ENCODE data around the gene SYF2.

The SYF2 gene

GRCh38 chr1:25182629-25183028 is 49.7 kb downstream of the SYF2 start:
- no peak for DNase-seq

- DNase-seq: no peak
Measured at GRCh38 chr1:25180996-25181395, 51.3 kb downstream of the SYF2 start.

DNA sequence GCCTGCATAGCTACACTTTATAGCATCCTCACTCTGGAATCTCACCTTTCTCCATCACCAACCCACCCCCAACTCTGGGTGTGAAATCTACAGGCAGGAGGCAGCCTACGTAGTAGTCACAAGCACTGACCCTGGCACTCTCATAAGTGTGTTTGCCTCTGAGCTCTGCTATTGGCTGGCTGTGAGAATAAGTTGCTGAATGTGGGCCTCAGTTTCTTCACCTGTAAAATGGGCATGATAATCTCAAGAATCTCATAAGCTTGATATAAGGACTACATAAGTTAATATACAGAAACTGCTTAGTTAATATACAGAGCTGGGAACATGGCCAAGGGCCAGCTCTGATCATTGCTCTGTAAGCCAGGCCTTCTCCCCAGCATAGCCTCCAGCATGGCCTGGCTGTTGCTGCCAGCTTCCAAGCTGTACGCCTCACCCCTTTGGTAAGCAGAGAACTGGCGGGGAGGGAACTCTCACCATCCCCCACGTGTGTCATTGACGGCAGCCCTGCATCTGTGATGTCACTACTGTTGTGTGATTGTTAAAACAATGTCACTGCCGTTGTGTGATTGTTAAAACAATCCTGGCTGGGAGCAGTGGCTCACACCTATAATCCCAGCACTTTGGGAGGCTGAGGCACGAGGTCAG is 53.3 kb downstream of the SYF2 start:
- DNase-seq: no peak

DNA sequence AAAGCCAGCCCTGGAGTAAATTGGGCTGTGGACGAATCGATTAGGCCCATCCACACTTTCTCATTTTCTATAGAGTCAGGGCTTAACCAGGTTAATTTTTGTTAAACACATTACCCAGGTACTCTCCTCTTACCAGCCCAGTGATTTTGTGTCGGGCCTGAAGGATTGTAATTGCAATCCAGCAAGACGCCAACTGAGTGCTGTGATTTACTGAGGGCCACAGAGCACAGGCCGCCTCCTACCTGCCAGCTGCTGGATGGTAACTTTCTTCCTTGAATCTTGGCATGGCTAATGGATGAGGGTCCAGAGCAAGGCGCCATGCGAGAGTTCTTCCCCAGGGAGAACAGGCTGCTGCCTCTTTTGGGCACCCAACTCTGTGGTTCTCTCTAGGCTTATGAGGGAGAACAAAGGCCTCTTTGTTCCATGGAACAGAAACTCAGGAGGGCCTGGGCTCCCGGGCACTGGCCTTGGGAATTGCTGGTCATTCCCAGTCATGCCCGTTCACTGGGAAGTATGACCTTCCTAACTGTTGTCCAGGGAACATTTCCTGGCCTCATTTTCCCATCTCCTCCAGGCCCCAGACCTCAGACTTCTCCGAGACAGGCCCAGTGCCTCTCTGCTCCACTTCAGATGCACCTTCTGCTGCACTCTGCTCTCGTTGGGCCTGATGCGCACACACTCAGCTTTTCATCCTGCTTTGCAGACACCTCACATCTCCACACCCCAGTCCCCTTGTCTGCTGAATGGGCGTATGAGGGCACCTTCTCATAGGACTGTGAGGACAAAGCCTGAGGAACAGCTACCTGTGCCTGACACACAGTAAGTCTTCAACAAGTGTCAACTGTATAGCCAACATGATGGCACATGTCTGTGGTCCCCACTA is 57.3 kb downstream of the SYF2 start:
- no peak for DNase-seq

- no peak for DNase-seq
Measured at GRCh38 chr1:25174363-25174729, 58.0 kb downstream of the SYF2 start.

DNA sequence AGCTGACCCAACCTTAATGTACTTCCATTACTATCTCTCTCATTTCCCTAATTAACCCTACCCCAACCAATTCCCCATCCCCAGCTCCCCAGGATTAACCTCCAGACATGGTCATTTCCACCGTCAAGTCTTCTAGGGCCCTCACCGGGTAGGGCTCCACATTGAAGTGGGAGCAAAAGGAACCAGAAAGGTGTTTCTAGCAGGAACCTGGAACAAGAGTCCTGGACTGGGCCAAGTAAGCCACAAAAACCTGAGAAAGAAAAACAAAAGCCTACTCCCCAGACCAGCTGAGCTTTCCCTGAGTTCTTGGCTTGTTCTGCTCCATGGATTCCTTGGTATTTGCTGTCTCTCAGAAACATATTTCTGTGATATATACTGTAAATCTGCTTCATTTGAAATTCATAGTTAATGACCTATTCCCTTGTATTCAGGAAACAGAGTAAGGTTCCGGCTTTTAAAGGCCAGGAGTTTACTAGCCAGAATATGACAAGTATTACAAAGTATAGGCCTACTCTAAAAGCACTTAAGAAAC is 58.4 kb downstream of the SYF2 start:
- no peak for DNase-seq
